GM23338 (cell line): ENCODE measurements around the gene RNF26. TPM values are rescaled to one million over a fixed set of nuclear protein-coding genes. Genes with fewer than 3 reads are reported as not detected.
A peak's percentile ranks its signal among the peaks of the same experiment; 100 is the strongest.

Experiments
- ATAC-seq: fragments of 200-7000 bp; cut with Tn5 transposase; 3 replicates; pipeline ENCODE4 v1.9.1; 2020
- DNase-seq: peaks from one replicate; pipeline ENCODE4 v3.0.0-alpha.2; 2015; ENCODE audit warnings: low spot score
- H2AFZ ChIP-seq: fragments of 200-600 bp; sonication (generic); 2 replicates; pipeline ENCODE4 v1.8.0; 2016; ENCODE audit warnings: antibody characterized with exemption, mild to moderate bottlenecking, moderate library complexity
- H3F3A ChIP-seq: fragments of 200-600 bp; sonication (generic); replicated peaks from 2 replicates; pipeline ENCODE4 v1.8.0; 2017; ENCODE audit warnings: antibody characterized with exemption, mixed run types, low read depth
- H3K27ac ChIP-seq: fragments of 200-600 bp; sonication (generic); 2 replicates; pipeline ENCODE4 v1.6.1; 2016; ENCODE audit warnings: low read depth
- H3K27me3 ChIP-seq: fragments of 200-600 bp; sonication (generic); 2 replicates; pipeline ENCODE4 v1.8.0; 2016; ENCODE audit warnings: mild to moderate bottlenecking, mixed run types, moderate library complexity; ENCODE audit not compliant: insufficient read depth
- H3K36me3 ChIP-seq: fragments of 200-600 bp; sonication (generic); 2 replicates; pipeline ENCODE4 v1.8.0; 2016; ENCODE audit warnings: mild to moderate bottlenecking; ENCODE audit not compliant: insufficient read depth
- H3K4me1 ChIP-seq: fragments of 200-600 bp; sonication (generic); 2 replicates; pipeline ENCODE4 v1.8.0; 2016; ENCODE audit warnings: mild to moderate bottlenecking, moderate library complexity; ENCODE audit not compliant: insufficient read depth
- H3K4me2 ChIP-seq: fragments of 200-600 bp; sonication (generic); 2 replicates; pipeline ENCODE4 v1.7.1; 2017; ENCODE audit warnings: mixed run types
- H3K4me3 ChIP-seq: fragments of 200-600 bp; sonication (generic); 2 replicates; pipeline ENCODE4 v1.6.1; 2016; ENCODE audit warnings: mixed run types
- H3K79me2 ChIP-seq: fragments of 200-600 bp; sonication (generic); replicated peaks from 2 replicates; pipeline ENCODE4 v1.8.0; 2017; ENCODE audit warnings: mild to moderate bottlenecking; ENCODE audit not compliant: insufficient read depth
- H3K9me2 ChIP-seq: fragments of 200-600 bp; sonication (generic); 2 replicates; pipeline ENCODE4 v1.8.0; 2017; ENCODE audit not compliant: insufficient read depth
- H4K20me1 ChIP-seq: fragments of 200-600 bp; sonication (generic); replicated peaks from 2 replicates; pipeline ENCODE4 v1.8.0; 2017; ENCODE audit warnings: mild to moderate bottlenecking; ENCODE audit not compliant: insufficient read depth
- H3K27ac Mint-ChIP-seq: 2 replicates; pipeline ENCODE4 v1.8.0; 2020; ENCODE audit warnings: inconsistent platforms, mild to moderate bottlenecking, moderate library complexity, mixed read lengths
- H3K27me3 Mint-ChIP-seq: 3 replicates; pipeline ENCODE4 v1.8.0; 2022; ENCODE audit warnings: low read depth, mild to moderate bottlenecking, moderate library complexity, mixed read lengths, inconsistent platforms; ENCODE audit not compliant: insufficient read depth, poor library complexity
- H3K36me3 Mint-ChIP-seq: 3 replicates; pipeline ENCODE4 v1.8.0; 2021; ENCODE audit warnings: low read depth, mild to moderate bottlenecking, inconsistent platforms, moderate library complexity, mixed read lengths
- H3K4me1 Mint-ChIP-seq: 3 replicates; pipeline ENCODE4 v1.8.0; 2020; ENCODE audit warnings: mild to moderate bottlenecking, inconsistent platforms, mixed read lengths
- H3K4me3 Mint-ChIP-seq: 3 replicates; pipeline ENCODE4 v1.8.0; 2021; ENCODE audit warnings: moderate library complexity, mild to moderate bottlenecking, inconsistent platforms, mixed read lengths
- H3K9me3 Mint-ChIP-seq: 3 replicates; pipeline ENCODE4 v1.8.0; 2020; ENCODE audit warnings: moderate library complexity, mild to moderate bottlenecking, inconsistent platforms, mixed read lengths
- CREB1 ChIP-seq: fragments of 250-450 bp; sonication (Bioruptor Pico); IDR thresholded peaks from 2 replicates; pipeline ENCODE4 v1.5.0; 2020; ENCODE audit warnings: low read depth, mild to moderate bottlenecking, moderate library complexity
- EZH2 ChIP-seq: fragments of 200-600 bp; sonication (generic); IDR thresholded peaks from one replicate; pipeline ENCODE4 v1.8.0; 2017; ENCODE audit warnings: antibody characterized with exemption, mild to moderate bottlenecking, low read depth; ENCODE audit not compliant: unreplicated experiment
- EZH2phosphoT487 ChIP-seq: fragments of 200-600 bp; sonication (generic); IDR thresholded peaks from one replicate; pipeline ENCODE4 v1.8.1; 2018; ENCODE audit warnings: antibody characterized with exemption; ENCODE audit not compliant: unreplicated experiment
- JUNB ChIP-seq: IDR thresholded peaks from one replicate; pipeline ENCODE4 v1.6.1; 2016; ENCODE audit warnings: antibody characterized with exemption; ENCODE audit not compliant: unreplicated experiment
- POLR2AphosphoS5 ChIP-seq: IDR thresholded peaks from 2 replicates; pipeline ENCODE4 v1.6.1; 2016; ENCODE audit warnings: antibody characterized with exemption, low read depth
- STAT1 ChIP-seq: IDR thresholded peaks from one replicate; pipeline ENCODE4 v1.6.1; 2016; ENCODE audit warnings: antibody characterized with exemption; ENCODE audit not compliant: unreplicated experiment
- ZNF331 ChIP-seq: fragments of 250-450 bp; sonication (Bioruptor Pico); IDR thresholded peaks from 2 replicates; pipeline ENCODE4 v1.5.0; 2020; ENCODE audit warnings: low read depth, mild to moderate bottlenecking, moderate library complexity
- polyA plus RNA-seq: library from polyadenylated mRNA; unstranded; fragments of >200 nt; fragmentation: Nextera tagmentation; extraction: Ambion mirVana; gene quantifications from 2 replicates; pipeline ENCODE4 v1.2.1, GENCODE V29; 2016
- total RNA-seq: library from RNA; depleted of rRNA; stranded (reverse); fragments of >200 nt; shearing (Covaris generic); gene quantifications from 2 replicates; pipeline ENCODE4 v1.2.3, GENCODE V29; 2014
- TF ChIP-seq, protein P1 (sequence below): IDR thresholded peaks from 2 replicates; pipeline ENCODE4 v1.6.1; 2016; ENCODE audit warnings: antibody characterized with exemption
- TF ChIP-seq, protein P2 (sequence below): IDR thresholded peaks from one replicate; pipeline ENCODE4 v1.6.1; 2018; ENCODE audit warnings: antibody characterized with exemption; ENCODE audit not compliant: unreplicated experiment

The RNF26 gene
- total and polyA plus RNA-seq, 2 experiments from 2014 or later, result 31.8 to 58.3 TPM

DNA sequence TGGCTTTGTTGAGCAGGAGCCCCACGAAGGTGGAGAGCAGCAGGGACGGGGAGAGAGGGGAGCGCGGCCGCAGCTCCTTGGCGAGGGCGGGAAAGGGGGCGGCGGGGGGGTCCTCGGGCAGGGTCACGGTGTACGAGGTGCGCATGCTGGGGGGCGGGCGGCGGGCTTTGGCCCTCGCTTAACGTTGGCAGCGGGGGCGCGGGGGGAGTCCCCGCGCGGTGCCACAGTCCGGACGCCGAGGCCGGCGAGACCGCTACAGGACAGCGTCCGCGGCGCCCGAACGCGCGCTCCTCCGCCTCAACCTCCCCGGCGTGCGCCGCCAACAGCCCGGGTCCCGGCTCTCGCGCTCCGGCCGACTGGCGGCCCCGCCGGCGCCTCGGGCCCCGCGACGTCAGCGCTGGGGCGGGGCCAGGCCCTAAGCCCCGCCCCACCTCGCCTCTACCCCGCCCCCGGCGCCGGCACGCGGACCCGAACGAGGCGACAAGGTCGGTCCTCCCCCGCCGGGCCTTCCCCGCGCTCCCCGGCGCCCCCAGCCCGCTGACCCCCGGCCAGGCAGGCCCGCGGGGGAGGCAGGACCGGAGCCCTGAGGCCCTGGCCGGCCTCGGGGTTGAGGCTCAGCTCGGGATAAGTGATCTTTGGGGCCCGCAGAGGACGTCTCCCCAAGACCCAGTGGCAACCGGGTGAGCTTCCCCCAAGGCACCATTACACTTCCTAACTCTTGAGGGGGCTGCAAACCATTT lies 29.7 kb downstream of the RNF26 start:
- TF ChIP-seq EZH2, result peak; percentile 8
- TF ChIP-seq, protein P1, sequence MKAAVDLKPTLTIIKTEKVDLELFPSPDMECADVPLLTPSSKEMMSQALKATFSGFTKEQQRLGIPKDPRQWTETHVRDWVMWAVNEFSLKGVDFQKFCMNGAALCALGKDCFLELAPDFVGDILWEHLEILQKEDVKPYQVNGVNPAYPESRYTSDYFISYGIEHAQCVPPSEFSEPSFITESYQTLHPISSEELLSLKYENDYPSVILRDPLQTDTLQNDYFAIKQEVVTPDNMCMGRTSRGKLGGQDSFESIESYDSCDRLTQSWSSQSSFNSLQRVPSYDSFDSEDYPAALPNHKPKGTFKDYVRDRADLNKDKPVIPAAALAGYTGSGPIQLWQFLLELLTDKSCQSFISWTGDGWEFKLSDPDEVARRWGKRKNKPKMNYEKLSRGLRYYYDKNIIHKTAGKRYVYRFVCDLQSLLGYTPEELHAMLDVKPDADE, result no peak
- TF ChIP-seq POLR2AphosphoS5, result 0 out of 2 replicates have a peak, but pooled peaks have one; percentile 37
- TF ChIP-seq CREB1 (CRISPR knock-in tag), result peak; percentile 58; the same call in 1 of the 2 replicates
- Histone ChIP-seq H3F3A (no peaks in the 10 kb centered on the region; the same call in 1 of the 2 replicates), H3K27me3 (peaks cover 49% of the 10 kb centered on the region), H2AFZ (peak overlapping the region; percentile 91), H3K9me2 (no peaks in the 10 kb centered on the region), H3K79me2 (no peaks in the 10 kb centered on the region), H3K4me2 (peak overlapping the region; percentile 92), H3K27ac (no peak overlapping the region), H3K4me3 (peak overlapping the region; percentile 70), H3K36me3 (no peaks in the 10 kb centered on the region), H3K4me1 (peaks cover 44% of the 10 kb centered on the region), H4K20me1 (peaks cover 4% of the 10 kb centered on the region; the same call in 1 of the 2 replicates)
- peak; percentile 80 for DNase-seq
- peak overlapping the region; percentile 72 for H3K4me3 Mint-ChIP-seq
- peaks cover 53% of the 10 kb centered on the region for H3K4me1 Mint-ChIP-seq
- peak; percentile 59 for ATAC-seq
- peaks cover 3% of the 10 kb centered on the region; the same call in 2 of the 3 replicates for H3K36me3 Mint-ChIP-seq
- H3K27ac Mint-ChIP-seq, result no peak overlapping the region
- peaks cover 2% of the 10 kb centered on the region; the same call in 1 of the 3 replicates for H3K9me3 Mint-ChIP-seq
- peaks cover 42% of the 10 kb centered on the region for H3K27me3 Mint-ChIP-seq

DNA sequence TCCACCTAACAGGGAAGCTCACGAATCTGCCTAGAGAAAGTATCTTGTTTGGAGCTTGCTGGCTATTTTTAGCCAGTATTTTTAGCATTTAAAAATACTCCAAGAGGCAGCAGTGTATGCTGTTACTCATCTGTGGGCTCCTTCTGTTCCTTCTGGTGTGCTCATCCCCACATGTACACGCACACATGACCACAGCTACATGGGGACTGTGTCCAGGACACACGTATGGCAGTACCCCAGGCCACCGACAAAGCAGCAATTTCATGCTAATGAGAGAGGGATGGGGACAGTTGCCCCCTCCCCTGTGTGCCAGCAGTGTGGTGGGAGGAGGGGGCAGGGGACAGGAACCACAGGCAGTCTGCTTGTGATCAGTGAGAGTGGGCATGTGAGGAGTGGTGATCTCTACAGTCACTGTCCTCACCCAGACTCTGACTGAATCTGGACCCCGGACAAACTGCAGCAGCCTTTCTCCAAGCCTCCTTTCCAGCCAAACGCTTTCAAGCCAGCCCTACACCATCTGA lies 30.8 kb downstream of the RNF26 start:
- H3K27ac Mint-ChIP-seq, result no peak overlapping the region
- H3K27me3 Mint-ChIP-seq, result peaks cover 44% of the 10 kb centered on the region
- H3K4me3 Mint-ChIP-seq, result no peak overlapping the region; the same call in 2 of the 3 replicates
- H3K36me3 ChIP-seq, result no peaks in the 10 kb centered on the region
- peaks cover 2% of the 10 kb centered on the region; the same call in 1 of the 3 replicates for H3K9me3 Mint-ChIP-seq
- H3K4me1 Mint-ChIP-seq, result peaks cover 57% of the 10 kb centered on the region
- no peaks in the 10 kb centered on the region; the same call in 1 of the 2 replicates for H3F3A ChIP-seq
- no peak for TF ChIP-seq JUNB
- TF ChIP-seq, protein P2, sequence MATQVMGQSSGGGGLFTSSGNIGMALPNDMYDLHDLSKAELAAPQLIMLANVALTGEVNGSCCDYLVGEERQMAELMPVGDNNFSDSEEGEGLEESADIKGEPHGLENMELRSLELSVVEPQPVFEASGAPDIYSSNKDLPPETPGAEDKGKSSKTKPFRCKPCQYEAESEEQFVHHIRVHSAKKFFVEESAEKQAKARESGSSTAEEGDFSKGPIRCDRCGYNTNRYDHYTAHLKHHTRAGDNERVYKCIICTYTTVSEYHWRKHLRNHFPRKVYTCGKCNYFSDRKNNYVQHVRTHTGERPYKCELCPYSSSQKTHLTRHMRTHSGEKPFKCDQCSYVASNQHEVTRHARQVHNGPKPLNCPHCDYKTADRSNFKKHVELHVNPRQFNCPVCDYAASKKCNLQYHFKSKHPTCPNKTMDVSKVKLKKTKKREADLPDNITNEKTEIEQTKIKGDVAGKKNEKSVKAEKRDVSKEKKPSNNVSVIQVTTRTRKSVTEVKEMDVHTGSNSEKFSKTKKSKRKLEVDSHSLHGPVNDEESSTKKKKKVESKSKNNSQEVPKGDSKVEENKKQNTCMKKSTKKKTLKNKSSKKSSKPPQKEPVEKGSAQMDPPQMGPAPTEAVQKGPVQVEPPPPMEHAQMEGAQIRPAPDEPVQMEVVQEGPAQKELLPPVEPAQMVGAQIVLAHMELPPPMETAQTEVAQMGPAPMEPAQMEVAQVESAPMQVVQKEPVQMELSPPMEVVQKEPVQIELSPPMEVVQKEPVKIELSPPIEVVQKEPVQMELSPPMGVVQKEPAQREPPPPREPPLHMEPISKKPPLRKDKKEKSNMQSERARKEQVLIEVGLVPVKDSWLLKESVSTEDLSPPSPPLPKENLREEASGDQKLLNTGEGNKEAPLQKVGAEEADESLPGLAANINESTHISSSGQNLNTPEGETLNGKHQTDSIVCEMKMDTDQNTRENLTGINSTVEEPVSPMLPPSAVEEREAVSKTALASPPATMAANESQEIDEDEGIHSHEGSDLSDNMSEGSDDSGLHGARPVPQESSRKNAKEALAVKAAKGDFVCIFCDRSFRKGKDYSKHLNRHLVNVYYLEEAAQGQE, result no peak
- TF ChIP-seq CREB1 (CRISPR knock-in tag), result no peak
- TF ChIP-seq POLR2AphosphoS5, result no peak
- no peak for TF ChIP-seq ZNF331 (CRISPR knock-in tag)
- no peak for TF ChIP-seq EZH2phosphoT487
- TF ChIP-seq STAT1, result no peak
- TF ChIP-seq EZH2, result no peak
- peaks cover 4% of the 10 kb centered on the region; the same call in 1 of the 2 replicates for H4K20me1 ChIP-seq
- no peak overlapping the region for H2AFZ ChIP-seq
- H3K4me3 ChIP-seq, result no peak overlapping the region
- no peak for DNase-seq
- no peaks in the 10 kb centered on the region for H3K9me2 ChIP-seq
- peaks cover 41% of the 10 kb centered on the region for H3K4me1 ChIP-seq
- no peaks in the 10 kb centered on the region; the same call in 1 of the 3 replicates for H3K36me3 Mint-ChIP-seq
- H3K27ac ChIP-seq, result no peak overlapping the region
- no peak for ATAC-seq
- H3K4me2 ChIP-seq, result peak overlapping the region; percentile 76
- no peaks in the 10 kb centered on the region for H3K79me2 ChIP-seq
- H3K27me3 ChIP-seq, result peaks cover 49% of the 10 kb centered on the region
